HCT116 (cell line): Measurements from ENCODE around the gene TASP1. TPM values are rescaled to one million over a fixed set of nuclear protein-coding genes. Genes with fewer than 3 reads are reported as not detected.

Experiments used
- ATAC-seq: fragments of 200-7000 bp; cut with Tn5 transposase; 2 replicates; pipeline ENCODE4 v1.9.1; 2020; ENCODE audit warnings: mild to moderate bottlenecking, moderate library complexity
- BruUV-seq: library from RNA; stranded (reverse); fragments of 400-500 nt; replicated peaks from 2 replicates; lab custom pipeline; 2021; lab: Mats Ljungman, UMichigan
- CTCF ChIA-PET: fragments of 300-600 bp; sonication (Branson Sonifier 250); formaldehyde crosslinking; loops from one replicate; lab custom pipeline; 2021; ENCODE audit warnings: antibody characterized with exemption; lab: Charles Lee
- POLR2A ChIA-PET: fragments of 300-600, 350-600 bp; sonication (Branson Sonifier 250); formaldehyde crosslinking; loops from one replicate; lab custom pipeline; 2021; ENCODE audit warnings: antibody characterized with exemption; lab: Charles Lee
- RAD21 ChIA-PET, 2 experiments: fragments of 300-600 bp; sonication (Branson Sonifier 250); formaldehyde crosslinking; loops; one replicate each; lab custom pipeline; 2023; ENCODE audit warnings: low total read pairs in 2 of 2; ENCODE audit not compliant: uncharacterized antibody in 2 of 2, unreplicated experiment in 2 of 2, low non-redundant PET in 1 of 2; lab: Charles Lee
- DNase-seq: peaks from one replicate; pipeline ENCODE4 v3.0.0-alpha.2; 2010; ENCODE audit warnings: low read depth, low spot score
- H2AFZ ChIP-seq: fragments of 200-600 bp; shearing (Covaris generic), sonication (generic); 2 replicates; pipeline ENCODE4 v1.6.1; 2017; ENCODE audit warnings: low read depth, mixed run types, mixed read lengths, antibody characterized with exemption, low read length; ENCODE audit not compliant: poor library complexity, severe bottlenecking
- H3K27ac ChIP-seq: 2 replicates; pipeline ENCODE4 v1.5.1; 2012; ENCODE audit warnings: low read depth, low read length
- H3K27me3 ChIP-seq: fragments of 200-600 bp; sonication (generic); 2 replicates; pipeline ENCODE4 v1.6.1; 2016; ENCODE audit warnings: mixed run types, low read length, mixed read lengths; ENCODE audit not compliant: insufficient read depth
- H3K36me3 ChIP-seq, 2 experiments: fragments of 200-500 bp in 1 of 2; fragments of 200-600 bp in 1 of 2; sonication (Bioruptor generic) in 1 of 2; sonication (generic) in 1 of 2; 2 replicates each; pipeline versions ENCODE4 v1.5.1 to v1.6.1; 2014 to 2016; ENCODE audit warnings: low read length in 2 of 2, inconsistent platforms in 1 of 2, mixed read lengths in 1 of 2, mixed run types in 1 of 2; ENCODE audit not compliant: insufficient read depth in 2 of 2, control insufficient read depth in 1 of 2
- H3K4me1 ChIP-seq, 2 experiments: fragments of 200-600 bp in 1 of 2; sonication (generic) in 1 of 2; 2 replicates each; pipeline versions ENCODE4 v1.5.1 to v1.6.1; 2012 to 2017; ENCODE audit warnings: low read length in 2 of 2, inconsistent platforms in 1 of 2, mild to moderate bottlenecking in 1 of 2, mixed read lengths in 1 of 2, mixed run types in 1 of 2, moderate library complexity in 1 of 2; ENCODE audit not compliant: insufficient read depth in 2 of 2, control insufficient read depth in 1 of 2
- H3K4me2 ChIP-seq: fragments of 200-600 bp; sonication (generic); 2 replicates; pipeline ENCODE4 v1.6.1; 2017; ENCODE audit warnings: mixed run types, low read length, mixed read lengths
- H3K4me3 ChIP-seq, 2 experiments: fragments of 200-600 bp in 1 of 2; sonication (generic) in 1 of 2; replicated peaks in 1 of 2; 2 replicates each; pipeline ENCODE4 v1.5.1; 2011 to 2016; ENCODE audit warnings: low read length in 2 of 2, control low read depth in 1 of 2, low read depth in 1 of 2, mild to moderate bottlenecking in 1 of 2, mixed read lengths in 1 of 2, mixed run types in 1 of 2
- H3K79me2 ChIP-seq: fragments of 200-600 bp; sonication (generic); 2 replicates; pipeline ENCODE4 v1.6.1; 2017; ENCODE audit warnings: mild to moderate bottlenecking, mixed run types, low read length, moderate library complexity, mixed read lengths; ENCODE audit not compliant: insufficient read depth
- H3K9ac ChIP-seq: fragments of 200-600 bp; sonication (generic); 2 replicates; pipeline ENCODE4 v1.6.1; 2016; ENCODE audit warnings: low read length, mixed read lengths
- H3K9me2 ChIP-seq: fragments of 200-600 bp; sonication (generic), shearing (Covaris generic); 2 replicates; pipeline ENCODE4 v1.6.1; 2017; ENCODE audit warnings: mixed run types, mild to moderate bottlenecking, moderate library complexity; ENCODE audit not compliant: insufficient read depth
- H3K9me3 ChIP-seq, 2 experiments: fragments of 200-500 bp in 1 of 2; fragments of 200-600 bp in 1 of 2; sonication (Bioruptor generic) in 1 of 2; sonication (generic) in 1 of 2; 2 replicates each; pipeline ENCODE4 v1.6.1; 2014 to 2017; ENCODE audit warnings: low read length in 2 of 2, mixed read lengths in 2 of 2, inconsistent platforms in 1 of 2, low read depth in 1 of 2, mild to moderate bottlenecking in 1 of 2, mixed run types in 1 of 2, moderate library complexity in 1 of 2; ENCODE audit not compliant: control insufficient read depth in 1 of 2, insufficient read depth in 1 of 2
- H4K20me1 ChIP-seq: fragments of 200-600 bp; sonication (generic), shearing (Covaris generic); 2 replicates; pipeline ENCODE4 v1.6.1; 2017; ENCODE audit warnings: mixed run types, mild to moderate bottlenecking, moderate library complexity; ENCODE audit not compliant: insufficient read depth
- CBX3 ChIP-seq: IDR thresholded peaks from 2 replicates; pipeline ENCODE4 v1.6.1; 2012; ENCODE audit warnings: low read depth
- CEBPB ChIP-seq: IDR thresholded peaks from 2 replicates; pipeline ENCODE4 v1.6.1; 2012; ENCODE audit warnings: low read depth
- CTCF ChIP-seq, 3 experiments: fragments of 200-600 bp in 1 of 3; sonication (generic) in 1 of 3; IDR thresholded peaks in 2 of 3; conservative IDR thresholded peaks in 1 of 3; 2 replicates each; pipeline ENCODE4 v1.5.1; 2012 to 2017; ENCODE audit warnings: low read depth in 2 of 3, low read length in 2 of 3, antibody characterized with exemption in 1 of 3, borderline replicate concordance in 1 of 3, control low read depth in 1 of 3, mild to moderate bottlenecking in 1 of 3, mixed read lengths in 1 of 3, mixed run types in 1 of 3, moderate library complexity in 1 of 3; ENCODE audit not compliant: insufficient read depth in 1 of 3
- EGR1 ChIP-seq: IDR thresholded peaks from 2 replicates; pipeline ENCODE4 v1.6.1; 2012; ENCODE audit warnings: low read depth
- ELF1 ChIP-seq: IDR thresholded peaks from 2 replicates; pipeline ENCODE4 v1.6.1; 2012; ENCODE audit warnings: low read depth, borderline replicate concordance
- EZH2 ChIP-seq: fragments of 200-600 bp; sonication (generic); IDR thresholded peaks from 2 replicates; pipeline ENCODE4 v1.6.1; 2017; ENCODE audit warnings: antibody characterized with exemption, mixed run types
- EZH2phosphoT487 ChIP-seq: fragments of 200-600 bp; IDR thresholded peaks from 2 replicates; pipeline ENCODE4 v1.6.1; 2018; ENCODE audit warnings: antibody characterized with exemption, borderline replicate concordance
- FOSL1 ChIP-seq: IDR thresholded peaks from 2 replicates; pipeline ENCODE4 v1.6.1; 2012; ENCODE audit warnings: low read depth
- JUND ChIP-seq: IDR thresholded peaks from 2 replicates; pipeline ENCODE4 v1.6.1; 2012
- POLR2A ChIP-seq: IDR thresholded peaks from 2 replicates; pipeline ENCODE4 v1.7.0; 2011; ENCODE audit warnings: borderline replicate concordance; ENCODE audit not compliant: insufficient read depth, insufficient read length; ENCODE audit errors: extremely low read depth
- POLR2AphosphoS5 ChIP-seq: IDR thresholded peaks from 2 replicates; pipeline ENCODE4 v1.6.1; 2011; ENCODE audit warnings: mild to moderate bottlenecking, low read depth, low read length, moderate library complexity
- SIN3A ChIP-seq: IDR thresholded peaks from 2 replicates; pipeline ENCODE4 v1.6.1; 2012; ENCODE audit warnings: low read depth
- SP1 ChIP-seq: IDR thresholded peaks from 2 replicates; pipeline ENCODE4 v1.6.1; 2012; ENCODE audit warnings: low read depth
- SRF ChIP-seq: IDR thresholded peaks from 2 replicates; pipeline ENCODE4 v1.6.1; 2012; ENCODE audit warnings: low read depth
- ZFX ChIP-seq: fragments of 450-650 bp; IDR thresholded peaks from 2 replicates; pipeline ENCODE4 v1.6.1; 2017
- ZNF274 ChIP-seq: fragments of 200-500 bp; sonication (Bioruptor generic); IDR thresholded peaks from 2 replicates; pipeline ENCODE4 v1.6.1; 2014; ENCODE audit warnings: mild to moderate bottlenecking, low read depth, low read length, inconsistent platforms
- intact Hi-C: fragments of 100-400 bp; cut with micrococcal nuclease; formaldehyde crosslinking; loops from 2 replicates; pipeline ENCODE4 v1.10.0; 2022
- total RNA-seq: library from RNA; stranded (reverse); gene quantifications from one replicate; pipeline ENCODE4 v1.2.1, GENCODE V29; 2021; ENCODE audit not compliant: unreplicated experiment
- TF ChIP-seq, protein P1 (sequence below): IDR thresholded peaks from 2 replicates; pipeline ENCODE4 v1.6.1; 2011; ENCODE audit warnings: mild to moderate bottlenecking, low read length, moderate library complexity; ENCODE audit not compliant: insufficient replicate concordance; ENCODE audit errors: extremely low read depth

Gene TASP1
- total RNA-seq, 1 experiment from 2014 or later: 19.1 TPM

DNA sequence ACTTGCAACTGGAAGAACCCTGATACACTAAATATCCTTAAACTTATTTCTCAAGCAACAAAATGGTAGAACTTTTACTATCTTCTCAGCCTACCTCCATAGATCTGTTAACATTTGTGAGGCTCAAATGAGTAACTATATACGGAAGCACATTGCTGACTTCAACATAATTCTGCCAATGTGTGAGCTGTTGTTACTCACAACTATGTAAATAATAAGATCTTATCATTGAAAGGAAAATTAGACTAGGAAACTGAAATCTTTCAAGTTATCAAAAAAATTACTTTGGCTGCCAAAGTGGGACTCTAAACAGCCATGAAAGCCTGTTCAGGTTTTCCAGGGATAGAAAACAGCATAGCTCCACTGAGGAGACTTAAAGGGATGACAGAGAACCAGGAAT, 40.2 kb upstream of the TASP1 start:
- H4K20me1 ChIP-seq: no peaks in the 10 kb centered on the region
- no peak overlapping the region for H3K27ac ChIP-seq
- no peak overlapping the region for H3K9ac ChIP-seq
- H3K9me3 ChIP-seq: no peaks in the 10 kb centered on the region
- no peaks in the 10 kb centered on the region for H3K27me3 ChIP-seq
- no peak for DNase-seq
- CTCF ChIA-PET: interaction anchor here (1.2 kb wide), 1 partner anchor 13 kb away, joined by 3 read pairs; no protein-coding TSS in a partner anchor
- no peak overlapping the region for H2AFZ ChIP-seq
- H3K36me3 ChIP-seq: no peaks in the 10 kb centered on the region
- no peak overlapping the region for H3K4me2 ChIP-seq
- H3K79me2 ChIP-seq: no peaks in the 10 kb centered on the region
- H3K4me3 ChIP-seq: no peak overlapping the region
- H3K4me1 ChIP-seq: peaks cover 6 to 8% of the 10 kb centered on the region in 2 experiments
- RAD21 ChIA-PET: no interaction called here
- no peak for TF ChIP-seq SRF
- no peak for TF ChIP-seq CTCF (IDR thresholded peaks at IDR 0.05 in 2 of 3, conservative IDR thresholded peaks at IDR 0.05 in 1 of 3; ENCODE audit: borderline replicate concordance in 1 of 3, insufficient read depth in 1 of 3, low read depth in 2 of 3, low read length in 2 of 3)
- no peak for TF ChIP-seq ZFX
- no peak for TF ChIP-seq CEBPB
- no peak for ATAC-seq
- intact Hi-C loops: no loop called here
- POLR2A ChIA-PET: no interaction called here
- BruUV-seq: no TSS peak
- H3K9me2 ChIP-seq: no peaks in the 10 kb centered on the region

GRCh38 chr20:13677241-13677640, 38.5 kb upstream of the TASP1 start:
- Histone ChIP-seq H3K27me3 (no peaks in the 10 kb centered on the region), H3K9ac (no peak overlapping the region), H2AFZ (no peak overlapping the region), H3K79me2 (no peaks in the 10 kb centered on the region), H3K27ac (no peak overlapping the region), H3K4me3 (no peak overlapping the region), H3K4me2 (no peak overlapping the region), H3K4me1 (peaks cover 6 to 8% of the 10 kb centered on the region in 2 experiments), H3K9me2 (no peaks in the 10 kb centered on the region), H3K9me3 (no peaks in the 10 kb centered on the region), H3K36me3 (no peaks in the 10 kb centered on the region), H4K20me1 (no peaks in the 10 kb centered on the region)
- POLR2A ChIA-PET: no interaction called here
- intact Hi-C loops: no loop called here
- CTCF ChIA-PET: no interaction called here
- ATAC-seq: no peak
- no TSS peak for BruUV-seq
- DNase-seq: no peak
- RAD21 ChIA-PET: no interaction called here
- TF ChIP-seq EGR1 (no peak), ZNF274 (no peak), SP1 (no peak), SIN3A (no peak), CBX3 (no peak), CEBPB (no peak), EZH2 (no peak), POLR2A (no peak), ZFX (no peak), EZH2phosphoT487 (no peak), POLR2AphosphoS5 (no peak), JUND (no peak), ELF1 (no peak), FOSL1 (no peak)
- TF ChIP-seq, protein P1, sequence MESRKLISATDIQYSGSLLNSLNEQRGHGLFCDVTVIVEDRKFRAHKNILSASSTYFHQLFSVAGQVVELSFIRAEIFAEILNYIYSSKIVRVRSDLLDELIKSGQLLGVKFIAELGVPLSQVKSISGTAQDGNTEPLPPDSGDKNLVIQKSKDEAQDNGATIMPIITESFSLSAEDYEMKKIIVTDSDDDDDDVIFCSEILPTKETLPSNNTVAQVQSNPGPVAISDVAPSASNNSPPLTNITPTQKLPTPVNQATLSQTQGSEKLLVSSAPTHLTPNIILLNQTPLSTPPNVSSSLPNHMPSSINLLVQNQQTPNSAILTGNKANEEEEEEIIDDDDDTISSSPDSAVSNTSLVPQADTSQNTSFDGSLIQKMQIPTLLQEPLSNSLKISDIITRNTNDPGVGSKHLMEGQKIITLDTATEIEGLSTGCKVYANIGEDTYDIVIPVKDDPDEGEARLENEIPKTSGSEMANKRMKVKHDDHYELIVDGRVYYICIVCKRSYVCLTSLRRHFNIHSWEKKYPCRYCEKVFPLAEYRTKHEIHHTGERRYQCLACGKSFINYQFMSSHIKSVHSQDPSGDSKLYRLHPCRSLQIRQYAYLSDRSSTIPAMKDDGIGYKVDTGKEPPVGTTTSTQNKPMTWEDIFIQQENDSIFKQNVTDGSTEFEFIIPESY: no peak
